MCF 10A (cell line): Measurements from ENCODE around the gene CMTM5. TPM values are rescaled to one million over a fixed set of nuclear protein-coding genes. Genes with fewer than 3 reads are reported as not detected.

Source experiments
- BruUV-seq: library from RNA; stranded (reverse); fragments of 400-500 nt; replicated peaks from 2 replicates; lab custom pipeline; 2021; lab: Mats Ljungman, UMichigan
- CTCF ChIA-PET: fragments of 300-600 bp; sonication (Branson Sonifier 250); formaldehyde crosslinking; extraction: SDS; loops from one replicate; lab custom pipeline; 2021; ENCODE audit warnings: antibody characterized with exemption, inconsistent platforms; lab: Yijun Ruan, JAX
- POLR2A ChIA-PET: fragments of 300-600, 350-650 bp; sonication (Branson Sonifier 250); formaldehyde crosslinking; extraction: SDS; loops from one replicate; lab custom pipeline; 2020; ENCODE audit warnings: antibody characterized with exemption, inconsistent platforms; lab: Yijun Ruan, JAX
- DNase-seq: peaks from one replicate; pipeline ENCODE4 v3.0.0-alpha.2; 2018; ENCODE audit not compliant: unreplicated experiment
- H3K27ac Mint-ChIP-seq: one replicate; pipeline ENCODE4 v1.8.0; 2022; ENCODE audit warnings: mild to moderate bottlenecking, low read depth, mixed read lengths; ENCODE audit not compliant: unreplicated experiment
- H3K27me3 Mint-ChIP-seq: one replicate; pipeline ENCODE4 v1.8.0; 2022; ENCODE audit warnings: mixed read lengths; ENCODE audit not compliant: insufficient read depth, unreplicated experiment
- H3K36me3 Mint-ChIP-seq: one replicate; pipeline ENCODE4 v1.8.0; 2022; ENCODE audit warnings: mild to moderate bottlenecking, moderate library complexity, mixed read lengths; ENCODE audit not compliant: insufficient read depth, unreplicated experiment
- H3K4me1 Mint-ChIP-seq: one replicate; pipeline ENCODE4 v1.8.0; 2022; ENCODE audit warnings: mixed read lengths; ENCODE audit not compliant: insufficient read depth, unreplicated experiment
- H3K4me3 Mint-ChIP-seq: one replicate; pipeline ENCODE4 v1.8.0; 2022; ENCODE audit warnings: mild to moderate bottlenecking, moderate library complexity, mixed read lengths; ENCODE audit not compliant: unreplicated experiment
- H3K9me3 Mint-ChIP-seq: one replicate; pipeline ENCODE4 v1.8.0; 2022; ENCODE audit warnings: mixed read lengths; ENCODE audit not compliant: unreplicated experiment
- intact Hi-C: fragments of 100-400 bp; cut with micrococcal nuclease; formaldehyde crosslinking; loops from 2 replicates; pipeline ENCODE4 v1.14.1; 2022
- total RNA-seq: library from RNA; stranded (reverse); gene quantifications from 2 replicates; pipeline ENCODE4 v1.2.3, GENCODE V29; 2022
- TF ChIP-seq, protein P1 (sequence below): fragments of 200-600 bp; IDR thresholded peaks from one replicate; pipeline ENCODE4 v1.8.0; 2022; ENCODE audit warnings: antibody characterized with exemption, mild to moderate bottlenecking; ENCODE audit not compliant: unreplicated experiment

CMTM5 gene
- total RNA-seq, 1 experiment from 2014 or later, result not detected

DNA sequence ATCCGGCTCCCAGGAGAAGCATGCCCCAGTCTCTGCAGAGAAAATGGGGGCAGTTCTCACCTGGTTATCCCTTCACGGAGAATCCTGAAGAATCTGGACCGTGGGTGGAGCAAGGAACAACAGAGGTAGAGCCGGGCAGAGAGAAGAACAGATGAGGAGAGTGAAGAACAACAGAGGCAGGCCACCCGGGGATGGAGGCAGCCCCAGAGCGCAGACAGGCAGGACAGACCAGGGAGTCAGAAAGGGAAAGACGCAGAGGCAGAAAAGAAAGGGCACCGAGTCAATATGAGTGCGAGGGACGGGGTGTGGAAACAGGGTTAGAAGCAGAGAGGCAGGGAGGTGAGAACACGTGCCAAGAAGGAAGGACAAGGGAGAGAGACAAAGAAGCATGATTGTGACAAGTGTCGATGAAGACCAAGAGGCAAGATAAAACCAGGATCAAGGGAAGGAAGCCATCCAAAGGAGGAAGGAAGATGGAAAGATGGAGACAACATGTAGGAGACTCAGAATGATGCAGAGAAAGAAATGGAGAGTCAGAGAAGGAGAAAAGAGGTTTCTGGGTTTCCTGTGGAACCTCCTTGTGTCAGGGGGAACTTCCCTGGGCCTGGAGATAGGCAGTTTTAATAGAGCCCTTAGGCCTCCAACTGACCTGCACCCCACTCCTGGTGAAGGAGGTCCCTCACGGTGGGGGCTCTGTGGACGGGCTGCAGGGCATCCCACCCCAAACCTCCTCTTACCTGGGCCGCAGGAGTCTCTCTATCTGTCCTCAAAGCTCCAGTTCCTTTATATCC, 30.9 kb downstream of the CMTM5 start, which contains the start of gene MYH6:
Gene MYH6, minus strand, starts transcription at position 758 of the 791 bp plus-strand sequence. CDS start 1,050 bp downstream, outside the sequence.
- Mint-ChIP-seq H3K36me3 (no peaks in the 10 kb centered on the region), H3K27me3 (peaks cover 77% of the 10 kb centered on the region), H3K4me1 (no peaks in the 10 kb centered on the region), H3K27ac (no peak within 1 kb of the TSS), H3K9me3 (no peaks in the 10 kb centered on the region), H3K4me3 (no peak within 1 kb of the TSS)
- intact Hi-C loops, result no loop called here
- TF ChIP-seq, protein P1, sequence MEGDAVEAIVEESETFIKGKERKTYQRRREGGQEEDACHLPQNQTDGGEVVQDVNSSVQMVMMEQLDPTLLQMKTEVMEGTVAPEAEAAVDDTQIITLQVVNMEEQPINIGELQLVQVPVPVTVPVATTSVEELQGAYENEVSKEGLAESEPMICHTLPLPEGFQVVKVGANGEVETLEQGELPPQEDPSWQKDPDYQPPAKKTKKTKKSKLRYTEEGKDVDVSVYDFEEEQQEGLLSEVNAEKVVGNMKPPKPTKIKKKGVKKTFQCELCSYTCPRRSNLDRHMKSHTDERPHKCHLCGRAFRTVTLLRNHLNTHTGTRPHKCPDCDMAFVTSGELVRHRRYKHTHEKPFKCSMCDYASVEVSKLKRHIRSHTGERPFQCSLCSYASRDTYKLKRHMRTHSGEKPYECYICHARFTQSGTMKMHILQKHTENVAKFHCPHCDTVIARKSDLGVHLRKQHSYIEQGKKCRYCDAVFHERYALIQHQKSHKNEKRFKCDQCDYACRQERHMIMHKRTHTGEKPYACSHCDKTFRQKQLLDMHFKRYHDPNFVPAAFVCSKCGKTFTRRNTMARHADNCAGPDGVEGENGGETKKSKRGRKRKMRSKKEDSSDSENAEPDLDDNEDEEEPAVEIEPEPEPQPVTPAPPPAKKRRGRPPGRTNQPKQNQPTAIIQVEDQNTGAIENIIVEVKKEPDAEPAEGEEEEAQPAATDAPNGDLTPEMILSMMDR, result no peak
- DNase-seq, result no peak
- BruUV-seq, result no TSS peak
- ChIA-PET CTCF (no interaction called here), POLR2A (no interaction called here)

DNA sequence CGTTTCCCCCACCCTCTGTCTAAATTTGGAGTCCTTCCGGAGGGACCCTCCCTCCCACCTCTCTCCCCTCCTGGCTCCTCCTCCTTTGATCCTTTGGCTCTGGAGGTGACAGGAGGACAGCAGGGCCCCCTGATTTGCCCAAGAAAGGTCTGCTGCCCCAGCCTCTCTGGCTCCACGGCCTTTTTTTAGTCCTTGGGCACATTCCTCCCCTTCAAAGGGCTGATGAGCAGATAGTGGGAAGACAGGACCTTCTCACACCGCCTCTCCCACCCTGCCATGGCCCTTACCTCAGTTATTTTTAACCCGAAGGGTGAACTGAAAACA, 31.4 kb downstream of the CMTM5 start:
- Mint-ChIP-seq H3K36me3 (no peaks in the 10 kb centered on the region), H3K27ac (no peak overlapping the region), H3K4me1 (no peaks in the 10 kb centered on the region), H3K9me3 (no peaks in the 10 kb centered on the region), H3K4me3 (no peak overlapping the region), H3K27me3 (peaks cover 71% of the 10 kb centered on the region)
- CTCF ChIA-PET, result no interaction called here
- POLR2A ChIA-PET, result no interaction called here
- TF ChIP-seq, protein P1, result no peak
- intact Hi-C loops, result no loop called here
- DNase-seq, result no peak
- no TSS peak for BruUV-seq

DNA sequence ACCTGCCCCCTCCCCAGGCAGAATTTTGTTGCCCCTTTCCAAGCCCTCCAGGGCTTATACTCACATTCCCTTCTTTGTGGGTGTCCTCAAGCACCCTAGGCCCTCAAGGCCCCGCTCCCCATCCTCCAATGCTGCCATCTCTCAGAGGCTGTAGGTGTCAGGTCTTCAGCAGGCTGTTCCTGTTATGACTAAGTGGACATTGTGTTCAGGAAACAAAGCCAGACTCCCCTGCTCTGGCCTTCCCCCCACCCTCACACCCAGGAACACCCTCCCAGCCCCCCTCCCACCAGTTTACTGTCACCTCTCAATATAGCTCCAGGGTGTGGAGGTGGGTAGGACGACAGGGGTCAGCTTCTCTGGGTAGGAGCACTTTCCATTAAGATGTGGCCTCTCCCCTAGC, 32.6 kb downstream of the CMTM5 start:
- intact Hi-C loops, result no loop called here
- Mint-ChIP-seq H3K36me3 (no peaks in the 10 kb centered on the region), H3K9me3 (no peaks in the 10 kb centered on the region), H3K4me3 (no peak overlapping the region), H3K27ac (no peak overlapping the region), H3K27me3 (peaks cover 64% of the 10 kb centered on the region), H3K4me1 (no peaks in the 10 kb centered on the region)
- no TSS peak for BruUV-seq
- no peak for DNase-seq
- POLR2A ChIA-PET, result no interaction called here
- TF ChIP-seq, protein P1, result no peak
- CTCF ChIA-PET, result no interaction called here

DNA sequence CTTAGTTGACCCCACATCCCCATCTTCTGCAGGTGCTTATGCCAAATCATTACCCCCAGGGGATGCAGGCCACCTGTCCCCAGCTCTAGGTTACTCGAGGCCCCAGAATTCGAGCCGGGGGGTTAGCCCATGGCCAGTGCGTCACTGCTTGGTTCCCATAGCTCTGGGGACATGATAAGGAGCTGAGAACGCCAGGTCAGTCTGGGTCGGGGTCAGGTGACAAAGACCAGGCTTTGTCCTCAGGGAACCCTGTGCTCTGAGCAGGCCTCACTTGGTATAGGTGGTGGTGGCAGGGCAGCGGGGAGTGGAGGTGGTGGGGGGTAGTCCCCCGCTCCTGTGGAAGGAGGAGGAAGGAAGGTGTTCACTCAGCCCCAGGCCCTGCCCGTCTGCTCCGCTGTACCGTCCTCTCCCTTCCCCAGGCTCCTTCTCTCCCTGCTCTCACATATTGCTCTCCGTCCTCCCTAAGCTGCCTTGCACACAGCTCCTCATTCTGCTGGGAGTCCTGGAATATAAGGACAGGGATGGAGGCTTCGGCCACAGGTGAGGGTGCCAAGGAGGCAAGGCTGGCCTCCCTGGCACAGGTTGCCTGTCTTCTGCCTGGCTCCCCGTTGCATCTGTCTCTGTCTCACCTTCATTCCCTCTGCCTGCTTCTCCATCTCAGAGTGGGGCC, 33.3 kb downstream of the CMTM5 start:
- ChIA-PET POLR2A (no interaction called here), CTCF (interaction anchor here (1.2 kb wide), 1 partner anchor 30 kb away, joined by 8 read pairs; no protein-coding TSS in a partner anchor)
- TF ChIP-seq, protein P1, result no peak
- H3K27me3 Mint-ChIP-seq, result peaks cover 58% of the 10 kb centered on the region
- no peak overlapping the region for H3K4me3 Mint-ChIP-seq
- no peak overlapping the region for H3K27ac Mint-ChIP-seq
- intact Hi-C loops, result no loop called here
- H3K9me3 Mint-ChIP-seq, result no peaks in the 10 kb centered on the region
- no peak for DNase-seq
- no TSS peak for BruUV-seq
- H3K4me1 Mint-ChIP-seq, result no peaks in the 10 kb centered on the region
- no peaks in the 10 kb centered on the region for H3K36me3 Mint-ChIP-seq
